GM12872 (cell line): ENCODE measurements around the gene SAMD1.

ENCODE experiments used
- CTCF ChIP-seq: IDR thresholded peaks from 3 replicates; pipeline ENCODE4 v1.5.1; 2011; ENCODE audit warnings: low read depth, mild to moderate bottlenecking, low read length, moderate library complexity; ENCODE audit not compliant: insufficient read depth

The SAMD1 gene

GRCh38 chr19:14090509-14091080, at the start of gene SAMD1:
SAMD1 (minus strand) TSS chr19:14090751.
- TF ChIP-seq CTCF = no peak

- TF ChIP-seq CTCF = no peak
Observed at GRCh38 chr19:14139944-14140343, 49.4 kb upstream of the SAMD1 start.

GRCh38 chr19:14138576-14139265, 48.2 kb upstream of the SAMD1 start:
- TF ChIP-seq CTCF = no peak

- TF ChIP-seq CTCF = peak; percentile 81
Observed at GRCh38 chr19:14136509-14137281, 46.1 kb upstream of the SAMD1 start, which contains the start of gene ASF1B. ASF1B (minus strand) TSS chr19:14136589; CDS start chr19:14136456, 133 bp downstream.

GRCh38 chr19:14135985-14136508, 45.5 kb upstream of the SAMD1 start:
- no peak for TF ChIP-seq CTCF

- no peak for TF ChIP-seq CTCF
Observed at GRCh38 chr19:14135355-14135754, 44.8 kb upstream of the SAMD1 start.

GRCh38 chr19:14127929-14128509, 37.5 kb upstream of the SAMD1 start:
- no peak for TF ChIP-seq CTCF
